NB4 (cell line): Measurements from ENCODE around the gene ENTR1.
A peak's percentile ranks its signal among the peaks of the same experiment; 100 is the strongest.

Experiments used
- DNase-seq: peaks from one replicate; pipeline ENCODE4 v3.0.0; 2010; ENCODE audit warnings: low read depth
- H3K4me3 ChIP-seq: one replicate; pipeline ENCODE4 v1.5.1; 2011; ENCODE audit warnings: mild to moderate bottlenecking, low read depth, low read length, moderate library complexity
- MYC ChIP-seq: IDR thresholded peaks from 2 replicates; pipeline ENCODE4 v1.6.1; 2011; ENCODE audit warnings: low read depth, low read length
- POLR2A ChIP-seq: IDR thresholded peaks from 2 replicates; pipeline ENCODE4 v1.6.1; 2011; ENCODE audit warnings: mild to moderate bottlenecking; ENCODE audit not compliant: insufficient read length; ENCODE audit errors: extremely low read depth
- TF ChIP-seq, protein P1 (sequence below): IDR thresholded peaks from 2 replicates; pipeline ENCODE4 v1.6.1; 2011; ENCODE audit warnings: low read depth, low read length
- TF ChIP-seq, protein P2 (sequence below): IDR thresholded peaks from one replicate; pipeline ENCODE4 v1.5.1; 2012; ENCODE audit warnings: low read depth, low read length

ENTR1 gene, protein sequence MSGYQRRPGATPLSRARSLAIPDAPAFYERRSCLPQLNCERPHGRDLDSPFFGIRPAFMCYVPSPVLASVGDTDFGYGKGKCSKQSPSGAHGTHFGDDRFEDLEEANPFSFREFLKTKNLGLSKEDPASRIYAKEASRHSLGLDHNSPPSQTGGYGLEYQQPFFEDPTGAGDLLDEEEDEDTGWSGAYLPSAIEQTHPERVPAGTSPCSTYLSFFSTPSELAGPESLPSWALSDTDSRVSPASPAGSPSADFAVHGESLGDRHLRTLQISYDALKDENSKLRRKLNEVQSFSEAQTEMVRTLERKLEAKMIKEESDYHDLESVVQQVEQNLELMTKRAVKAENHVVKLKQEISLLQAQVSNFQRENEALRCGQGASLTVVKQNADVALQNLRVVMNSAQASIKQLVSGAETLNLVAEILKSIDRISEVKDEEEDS

DNA sequence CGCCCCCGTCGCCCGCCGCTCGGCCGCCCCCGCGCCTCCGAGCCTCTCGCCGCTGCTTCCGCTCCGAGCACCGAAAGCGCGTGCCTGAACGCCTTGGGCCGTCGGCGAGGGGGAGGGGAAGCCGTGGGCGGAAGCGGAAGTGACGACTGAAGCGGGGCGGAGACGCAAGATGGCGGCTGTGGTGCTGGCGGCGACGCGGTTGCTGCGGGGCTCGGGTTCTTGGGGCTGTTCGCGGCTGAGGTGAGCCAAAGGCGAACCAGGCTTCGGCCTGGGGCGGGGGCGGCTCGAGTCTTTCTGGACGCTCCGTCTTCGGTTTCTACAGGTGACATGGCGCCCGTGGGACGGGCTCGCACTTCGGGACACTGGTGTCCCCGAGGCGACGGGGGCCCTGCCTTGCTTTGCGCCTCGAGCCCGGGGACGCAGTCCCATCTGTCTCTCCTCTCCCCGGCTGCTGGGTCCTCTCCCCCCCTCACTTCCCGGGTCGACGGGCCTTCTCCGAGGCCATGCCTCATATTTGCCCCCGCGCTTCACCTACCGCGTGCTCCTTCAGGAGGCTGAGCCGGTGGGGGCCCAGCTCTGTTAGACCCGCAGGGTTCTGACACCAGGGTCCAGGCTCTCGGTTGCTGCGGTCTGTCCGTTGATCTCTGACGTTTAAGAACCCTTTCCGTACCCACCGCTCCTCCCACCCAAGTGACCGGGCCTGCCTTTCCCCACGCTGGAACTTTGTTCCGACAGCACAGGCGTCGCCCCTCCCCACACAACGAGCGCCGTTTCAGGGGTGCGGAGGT is at the start of gene ENTR1, which contains the start of gene PMPCA:
Gene ENTR1, minus strand, starts transcription at position 115 of the 788 bp plus-strand sequence. CDS start 217 bp downstream, outside the sequence.
Gene PMPCA, plus strand, starts transcription at position 159 of the 788 bp plus-strand sequence. Its CDS starts 11 bp downstream, at position 170.
- TF ChIP-seq POLR2A (peak; percentile 92), MYC (peak; percentile 96)
- TF ChIP-seq, protein P1, sequence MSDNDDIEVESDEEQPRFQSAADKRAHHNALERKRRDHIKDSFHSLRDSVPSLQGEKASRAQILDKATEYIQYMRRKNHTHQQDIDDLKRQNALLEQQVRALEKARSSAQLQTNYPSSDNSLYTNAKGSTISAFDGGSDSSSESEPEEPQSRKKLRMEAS, result peak; percentile 83
- TF ChIP-seq, protein P2, sequence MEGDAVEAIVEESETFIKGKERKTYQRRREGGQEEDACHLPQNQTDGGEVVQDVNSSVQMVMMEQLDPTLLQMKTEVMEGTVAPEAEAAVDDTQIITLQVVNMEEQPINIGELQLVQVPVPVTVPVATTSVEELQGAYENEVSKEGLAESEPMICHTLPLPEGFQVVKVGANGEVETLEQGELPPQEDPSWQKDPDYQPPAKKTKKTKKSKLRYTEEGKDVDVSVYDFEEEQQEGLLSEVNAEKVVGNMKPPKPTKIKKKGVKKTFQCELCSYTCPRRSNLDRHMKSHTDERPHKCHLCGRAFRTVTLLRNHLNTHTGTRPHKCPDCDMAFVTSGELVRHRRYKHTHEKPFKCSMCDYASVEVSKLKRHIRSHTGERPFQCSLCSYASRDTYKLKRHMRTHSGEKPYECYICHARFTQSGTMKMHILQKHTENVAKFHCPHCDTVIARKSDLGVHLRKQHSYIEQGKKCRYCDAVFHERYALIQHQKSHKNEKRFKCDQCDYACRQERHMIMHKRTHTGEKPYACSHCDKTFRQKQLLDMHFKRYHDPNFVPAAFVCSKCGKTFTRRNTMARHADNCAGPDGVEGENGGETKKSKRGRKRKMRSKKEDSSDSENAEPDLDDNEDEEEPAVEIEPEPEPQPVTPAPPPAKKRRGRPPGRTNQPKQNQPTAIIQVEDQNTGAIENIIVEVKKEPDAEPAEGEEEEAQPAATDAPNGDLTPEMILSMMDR, result no peak
- DNase-seq, result peak; percentile 93
- peak within 1 kb of the TSS; percentile 86 for H3K4me3 ChIP-seq

DNA sequence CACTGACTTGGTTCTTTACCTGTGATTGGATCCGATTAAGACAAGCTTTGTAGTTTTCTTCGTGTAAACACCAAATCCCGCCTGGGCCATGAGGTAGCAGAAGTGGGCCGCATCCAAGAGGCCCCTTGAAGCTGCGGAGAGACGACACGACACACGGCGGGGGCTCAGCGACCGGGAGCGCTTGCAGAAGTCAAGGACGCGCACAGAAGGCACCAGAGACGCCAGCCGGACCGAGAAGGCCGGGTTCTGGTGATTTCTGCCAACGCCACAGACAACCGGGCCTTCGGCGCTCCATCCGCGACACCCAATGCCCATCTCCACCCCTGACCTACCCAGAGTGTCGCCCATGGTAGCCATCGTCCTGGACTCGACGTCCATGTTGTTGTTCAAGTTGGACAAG is 49.0 kb upstream of the ENTR1 start:
- TF ChIP-seq MYC, result no peak
- TF ChIP-seq, protein P1, result no peak
- DNase-seq, result no peak
- no peak overlapping the region for H3K4me3 ChIP-seq

DNA sequence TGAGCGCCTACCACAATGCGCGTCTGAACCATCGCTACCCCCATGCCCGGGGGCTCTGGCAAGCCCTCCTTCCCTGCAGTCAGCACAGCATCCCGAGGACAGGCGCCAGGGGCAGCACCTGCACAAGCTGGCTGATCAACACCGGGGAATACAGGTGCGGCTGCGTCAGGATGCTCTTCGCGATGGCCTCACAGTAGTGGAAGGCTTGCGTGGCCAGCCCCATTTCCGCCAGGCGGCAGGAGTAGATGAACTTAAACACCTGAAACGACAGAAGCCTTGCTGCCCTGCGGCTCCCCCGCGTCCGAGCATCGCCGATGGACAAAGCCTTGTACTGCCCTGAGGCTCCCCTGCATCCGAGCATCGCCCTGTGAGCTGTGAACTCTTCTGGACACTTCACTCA is 46.9 kb upstream of the ENTR1 start:
- no peak for DNase-seq
- TF ChIP-seq, protein P2, result no peak
- TF ChIP-seq MYC (no peak), POLR2A (no peak)
- TF ChIP-seq, protein P1, result no peak
- no peak overlapping the region for H3K4me3 ChIP-seq

DNA sequence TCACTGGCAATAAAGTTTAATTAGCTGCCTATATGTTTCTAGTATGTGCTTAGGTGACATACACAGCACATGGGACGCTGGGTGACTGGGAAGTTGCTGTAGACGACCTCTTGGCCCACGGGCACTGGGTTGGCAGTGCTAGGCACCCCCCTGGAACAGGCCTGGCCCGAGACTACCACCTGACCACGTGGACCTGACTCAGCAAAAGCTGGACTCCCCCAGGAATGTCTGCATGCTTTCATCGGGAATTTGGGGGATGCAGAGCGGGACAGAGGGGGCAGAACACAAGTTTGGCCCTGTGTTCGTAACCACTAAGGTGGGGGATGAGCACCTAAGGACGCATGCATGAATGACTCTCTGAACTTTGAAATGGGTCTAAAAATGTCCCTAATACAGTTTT is 45.8 kb upstream of the ENTR1 start:
- TF ChIP-seq POLR2A (no peak), MYC (no peak)
- TF ChIP-seq, protein P2, result no peak
- TF ChIP-seq, protein P1, result no peak
- H3K4me3 ChIP-seq, result no peak overlapping the region
- DNase-seq, result no peak

DNA sequence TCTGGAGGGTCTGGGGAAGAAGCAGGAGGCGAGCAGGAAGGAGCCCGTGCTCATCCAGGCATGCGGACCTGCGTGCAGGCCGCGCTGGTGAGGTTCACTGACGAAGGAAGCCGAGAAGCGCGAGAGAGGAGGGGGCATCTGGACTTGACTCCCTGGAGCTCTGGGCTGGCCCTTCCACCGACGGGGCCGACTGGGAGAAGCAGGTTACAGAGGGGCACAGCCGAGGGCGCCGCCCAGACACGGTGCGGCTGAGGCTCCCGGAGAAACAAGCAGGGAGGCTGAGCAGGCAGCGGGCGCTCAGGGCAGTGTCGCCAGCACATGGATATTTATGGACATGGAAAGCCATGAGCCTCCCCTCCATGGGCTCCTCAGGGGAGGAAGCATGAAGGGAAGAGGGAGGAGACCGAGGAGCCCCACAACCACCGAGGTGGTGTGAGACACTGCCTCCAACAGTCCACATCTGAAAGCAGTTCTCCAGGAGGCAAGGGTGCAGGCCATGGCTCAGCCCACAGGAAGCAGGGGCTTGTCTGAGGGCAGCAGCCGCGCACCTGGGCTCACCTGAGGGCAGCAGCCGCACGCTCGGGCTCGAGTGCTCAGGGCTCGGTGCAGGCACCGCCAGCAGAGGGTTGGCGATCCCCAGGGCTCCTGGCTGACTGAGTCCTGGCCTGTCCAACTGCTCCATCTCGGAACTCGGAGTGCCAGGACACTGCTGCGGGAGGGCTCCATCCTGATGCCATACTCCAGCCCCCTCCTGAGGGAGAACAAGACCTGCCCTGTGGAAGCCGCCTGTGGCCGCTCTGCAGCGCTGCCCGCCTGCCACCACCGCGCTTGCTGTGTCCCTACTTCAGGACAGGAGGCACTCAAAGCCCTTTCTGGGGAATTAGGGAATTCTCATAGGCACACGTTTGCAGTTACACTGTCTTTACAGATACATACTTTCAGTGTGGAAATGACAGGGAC is 44.9 kb upstream of the ENTR1 start:
- H3K4me3 ChIP-seq, result no peak overlapping the region
- DNase-seq, result no peak
- TF ChIP-seq MYC, result no peak
- TF ChIP-seq, protein P1, result no peak
- TF ChIP-seq POLR2A, result no peak
- TF ChIP-seq, protein P2, result no peak
